RWPE1 (cell line): ENCODE data around the gene OSBP2.

Experiments used
- CTCF ChIA-PET: fragments of 350-600 bp; sonication (Branson Sonifier 250); formaldehyde crosslinking; extraction: SDS; loops from one replicate; lab custom pipeline; 2021; lab: Yijun Ruan, JAX
- POLR2A ChIA-PET: fragments of 400-600 bp; formaldehyde crosslinking; extraction: SDS; loops from one replicate; lab custom pipeline; 2020; ENCODE audit warnings: antibody characterized with exemption; ENCODE audit not compliant: low non-redundant PET; lab: Yijun Ruan, JAX
- DNase-seq: peaks from one replicate; pipeline ENCODE4 v3.0.0; 2012; ENCODE audit warnings: low spot score
- H3K27ac ChIP-seq: fragments of 450-650 bp; 2 replicates; pipeline ENCODE4 v1.5.1; 2017
- CTCF ChIP-seq: fragments of 450-650 bp; conservative IDR thresholded peaks from 2 replicates; pipeline ENCODE4 v1.5.1; 2017; ENCODE audit warnings: low read depth, mild to moderate bottlenecking

Gene OSBP2

GRCh38 chr22:30717331-30717921, 22.8 kb downstream of the OSBP2 start:
- POLR2A ChIA-PET, result no interaction called here
- CTCF ChIA-PET, result no interaction called here
- no peak for TF ChIP-seq CTCF
- no peak overlapping the region for H3K27ac ChIP-seq
- DNase-seq, result peak; percentile 26

- H3K27ac ChIP-seq, result no peak overlapping the region
- DNase-seq, result no peak
- POLR2A ChIA-PET, result no interaction called here
- TF ChIP-seq CTCF, result no peak
- CTCF ChIA-PET, result interaction anchor here (0.5 kb wide), 1 partner anchor 12 kb away, joined by 6 read pairs; no protein-coding TSS in a partner anchor
These were observed 23.3 kb downstream of the OSBP2 start for GRCh38 chr22:30717952-30718351.

- TF ChIP-seq CTCF, result no peak
- ChIA-PET CTCF (interaction anchor here (0.5 kb wide), 1 partner anchor 13 kb away, joined by 6 read pairs; no protein-coding TSS in a partner anchor), POLR2A (no interaction called here)
- no peak overlapping the region for H3K27ac ChIP-seq
- no peak for DNase-seq
These were observed 23.8 kb downstream of the OSBP2 start for GRCh38 chr22:30718491-30718890.

GRCh38 chr22:30718938-30719337, 24.3 kb downstream of the OSBP2 start:
- no peak overlapping the region for H3K27ac ChIP-seq
- TF ChIP-seq CTCF, result no peak
- no peak for DNase-seq
- POLR2A ChIA-PET, result no interaction called here
- CTCF ChIA-PET, result no interaction called here

GRCh38 chr22:30720263-30720837, 25.7 kb downstream of the OSBP2 start:
- H3K27ac ChIP-seq, result no peak overlapping the region
- POLR2A ChIA-PET, result no interaction called here
- no peak for DNase-seq
- CTCF ChIA-PET, result no interaction called here
- no peak for TF ChIP-seq CTCF

- no peak for TF ChIP-seq CTCF
- H3K27ac ChIP-seq, result no peak overlapping the region
- POLR2A ChIA-PET, result no interaction called here
- CTCF ChIA-PET, result interaction anchor here (0.5 to 0.9 kb wide), 2 partner anchors 229 kb away, joined by 3 to 7 read pairs; no protein-coding TSS in a partner anchor
- no peak for DNase-seq
These were observed 27.1 kb downstream of the OSBP2 start for GRCh38 chr22:30721741-30722140.
